DND-41 (cell line): Measurements from ENCODE around the gene PITPNM1.

ENCODE experiments used
- ATAC-seq: fragments of 200-7000 bp; cut with Tn5 transposase; 3 replicates; pipeline ENCODE4 v1.9.1; 2021; ENCODE audit warnings: low read depth; ENCODE audit not compliant: insufficient read depth
- DNase-seq: peaks from one replicate; pipeline ENCODE4 v3.0.0-alpha.2; 2020
- H2AFZ ChIP-seq: 2 replicates; pipeline ENCODE4 v1.6.0; 2012; ENCODE audit warnings: low read depth, low read length
- H3K27ac ChIP-seq: 2 replicates; pipeline ENCODE4 v1.5.1; 2012; ENCODE audit warnings: low read length, inconsistent platforms
- H3K27me3 ChIP-seq: fragments of 200-600 bp; sonication (generic); 2 replicates; pipeline ENCODE4 v1.6.0; 2012; ENCODE audit warnings: low read length, mild to moderate bottlenecking, inconsistent platforms; ENCODE audit not compliant: insufficient read depth, poor library complexity
- H3K36me3 ChIP-seq: 2 replicates; pipeline ENCODE4 v1.5.1; 2012; ENCODE audit warnings: low read length, inconsistent platforms; ENCODE audit not compliant: insufficient read depth
- H3K4me1 ChIP-seq: 2 replicates; pipeline ENCODE4 v1.5.1; 2012; ENCODE audit warnings: mild to moderate bottlenecking, low read length; ENCODE audit not compliant: insufficient read depth
- H3K4me2 ChIP-seq: 2 replicates; pipeline ENCODE4 v1.6.0; 2012; ENCODE audit warnings: mild to moderate bottlenecking, moderate library complexity, low read length, inconsistent platforms; ENCODE audit not compliant: insufficient read depth
- H3K4me3 ChIP-seq, 2 experiments: fragments of 200-600 bp in 1 of 2; shearing (Covaris generic) in 1 of 2; 2 replicates each; pipeline ENCODE4 v1.5.1; 2012 to 2016; ENCODE audit warnings: inconsistent platforms in 2 of 2, low read length in 2 of 2, mild to moderate bottlenecking in 2 of 2, low read depth in 1 of 2, moderate library complexity in 1 of 2
- H3K79me2 ChIP-seq: 2 replicates; pipeline ENCODE4 v1.6.0; 2012; ENCODE audit warnings: low read length, inconsistent platforms; ENCODE audit not compliant: insufficient read depth
- H3K9ac ChIP-seq: 2 replicates; pipeline ENCODE4 v1.6.0; 2012; ENCODE audit warnings: low read depth, mild to moderate bottlenecking, inconsistent platforms, low read length, moderate library complexity
- H3K9me3 ChIP-seq: 2 replicates; pipeline ENCODE4 v1.5.1; 2012; ENCODE audit warnings: low read length, moderate library complexity, mild to moderate bottlenecking, inconsistent platforms; ENCODE audit not compliant: insufficient read depth, severe bottlenecking
- H4K20me1 ChIP-seq: 2 replicates; pipeline ENCODE4 v1.6.0; 2012; ENCODE audit warnings: low read length; ENCODE audit not compliant: insufficient read depth
- CTCF ChIP-seq: IDR thresholded peaks from 2 replicates; pipeline ENCODE4 v1.5.1; 2012; ENCODE audit warnings: borderline replicate concordance, low read length, moderate library complexity, mild to moderate bottlenecking; ENCODE audit not compliant: poor library complexity, severe bottlenecking; ENCODE audit errors: extremely low read depth
- EZH2 ChIP-seq: IDR thresholded peaks from 3 replicates; pipeline ENCODE4 v1.6.1; 2012; ENCODE audit warnings: borderline replicate concordance, low read depth, mild to moderate bottlenecking, moderate library complexity, low read length, inconsistent platforms; ENCODE audit not compliant: severe bottlenecking

The PITPNM1 gene

GRCh38 chr11:67491276-67492068 is 13.7 kb downstream of the PITPNM1 start:
- Histone ChIP-seq H4K20me1 (peaks cover 38% of the 10 kb centered on the region), H3K9me3 (no peaks in the 10 kb centered on the region), H3K4me2 (no peak overlapping the region), H3K27ac (no peak overlapping the region), H3K9ac (no peak overlapping the region), H2AFZ (no peak overlapping the region), H3K27me3 (no peaks in the 10 kb centered on the region), H3K4me1 (peaks cover 3% of the 10 kb centered on the region), H3K79me2 (peaks cover 16% of the 10 kb centered on the region), H3K36me3 (peaks cover 98% of the 10 kb centered on the region), H3K4me3 (no peak overlapping the region)
- DNase-seq (no peak), ATAC-seq (peak; percentile 9; the same call in 1 of the 3 replicates)
- TF ChIP-seq EZH2 = no peak
- no peak for TF ChIP-seq CTCF

GRCh38 chr11:67490727-67491065 is 14.5 kb downstream of the PITPNM1 start:
- DNase-seq = peak; percentile 6
- H3K9me3 ChIP-seq = no peaks in the 10 kb centered on the region
- peaks cover 24% of the 10 kb centered on the region for H3K79me2 ChIP-seq
- H3K4me1 ChIP-seq = peaks cover 11% of the 10 kb centered on the region
- no peak overlapping the region for H3K4me3 ChIP-seq
- no peak overlapping the region for H3K27ac ChIP-seq
- no peaks in the 10 kb centered on the region for H3K27me3 ChIP-seq
- TF ChIP-seq EZH2 = no peak
- no peak for TF ChIP-seq CTCF
- no peak overlapping the region for H2AFZ ChIP-seq
- no peak for ATAC-seq
- peaks cover 44% of the 10 kb centered on the region for H4K20me1 ChIP-seq
- peaks cover 98% of the 10 kb centered on the region for H3K36me3 ChIP-seq
- H3K4me2 ChIP-seq = no peak overlapping the region
- no peak overlapping the region for H3K9ac ChIP-seq

GRCh38 chr11:67489885-67490726 is 15.1 kb downstream of the PITPNM1 start:
- no peak overlapping the region for H3K4me2 ChIP-seq
- H3K9me3 ChIP-seq = no peaks in the 10 kb centered on the region
- H3K27me3 ChIP-seq = no peaks in the 10 kb centered on the region
- H4K20me1 ChIP-seq = peaks cover 44% of the 10 kb centered on the region
- TF ChIP-seq CTCF (no peak), EZH2 (no peak)
- no peak overlapping the region for H2AFZ ChIP-seq
- no peak overlapping the region for H3K27ac ChIP-seq
- DNase-seq = peak; percentile 6
- 0 out of 3 replicates have a peak, but pooled peaks have one; percentile 3 for ATAC-seq
- H3K4me3 ChIP-seq = no peak overlapping the region
- H3K36me3 ChIP-seq = peaks cover 93% of the 10 kb centered on the region
- H3K9ac ChIP-seq = no peak overlapping the region
- H3K79me2 ChIP-seq = peaks cover 29% of the 10 kb centered on the region
- H3K4me1 ChIP-seq = peaks cover 16% of the 10 kb centered on the region
